Fibroblast of mammary gland (primary cell): ENCODE data around the gene ENPEP.
"Not testable (repeated sequence)": the region's sequence is repeated elsewhere in the genome, so short reads cannot be mapped to it uniquely, and the experiment has no call there.

Experiments used
- DNase-seq: peaks from one replicate; pipeline ENCODE4 v3.0.0-alpha.2; 2010; ENCODE audit warnings: low read depth
- H3K4me3 ChIP-seq: 2 replicates; pipeline ENCODE4 v1.5.1; 2011; ENCODE audit warnings: low read depth, mild to moderate bottlenecking, low read length, moderate library complexity; ENCODE audit not compliant: control insufficient read depth
- CTCF ChIP-seq: conservative IDR thresholded peaks from 2 replicates; pipeline ENCODE4 v1.5.1; 2011; ENCODE audit warnings: low read depth, low read length, inconsistent platforms; ENCODE audit not compliant: control insufficient read depth, insufficient read depth

ENPEP gene

GRCh38 chr4:110475881-110476818 lies at the start of gene ENPEP:
Gene ENPEP (plus strand): TSS chr4:110476155. CDS start chr4:110476415, 260 bp downstream.
- peak within 1 kb of the TSS; percentile 56 for H3K4me3 ChIP-seq

GRCh38 chr4:110431805-110432204 lies 44.1 kb upstream of the ENPEP start:
- not testable (repeated sequence) for H3K4me3 ChIP-seq, DNase-seq

More at GRCh38 chr4:110475881-110476818, at the start of gene ENPEP:
- no peak for TF ChIP-seq CTCF
- peak; percentile 68 for DNase-seq

GRCh38 chr4:110437292-110437691 lies 38.7 kb upstream of the ENPEP start:
- not testable (repeated sequence) for H3K4me3 ChIP-seq, DNase-seq

- not testable (repeated sequence) for DNase-seq, H3K4me3 ChIP-seq
Observed at GRCh38 chr4:110439209-110439608, 36.7 kb upstream of the ENPEP start.

GRCh38 chr4:110442309-110442708 lies 33.6 kb upstream of the ENPEP start:
- peak; percentile 3 for DNase-seq
- no peak overlapping the region for H3K4me3 ChIP-seq
- TF ChIP-seq CTCF: peak; percentile 2

- no peak for TF ChIP-seq CTCF
- DNase-seq: no peak
- H3K4me3 ChIP-seq: no peak overlapping the region
Observed at GRCh38 chr4:110442788-110443187, 33.2 kb upstream of the ENPEP start.

- DNase-seq: no peak
- TF ChIP-seq CTCF: no peak
- H3K4me3 ChIP-seq: no peak overlapping the region
Observed at GRCh38 chr4:110449947-110450346, 26.0 kb upstream of the ENPEP start.

- no peak for DNase-seq
- no peak overlapping the region for H3K4me3 ChIP-seq
- no peak for TF ChIP-seq CTCF
Observed at GRCh38 chr4:110452546-110452945, 23.4 kb upstream of the ENPEP start.
